HG03064 (cell line): ENCODE results near the gene PAM16.

ENCODE experiments used
- ATAC-seq: cut with Tn5 transposase; IDR thresholded peaks from one replicate; pipeline ENCODE4 v1.9.1; 2021; ENCODE audit warnings: low read depth; ENCODE audit not compliant: unreplicated experiment

Gene PAM16

DNA sequence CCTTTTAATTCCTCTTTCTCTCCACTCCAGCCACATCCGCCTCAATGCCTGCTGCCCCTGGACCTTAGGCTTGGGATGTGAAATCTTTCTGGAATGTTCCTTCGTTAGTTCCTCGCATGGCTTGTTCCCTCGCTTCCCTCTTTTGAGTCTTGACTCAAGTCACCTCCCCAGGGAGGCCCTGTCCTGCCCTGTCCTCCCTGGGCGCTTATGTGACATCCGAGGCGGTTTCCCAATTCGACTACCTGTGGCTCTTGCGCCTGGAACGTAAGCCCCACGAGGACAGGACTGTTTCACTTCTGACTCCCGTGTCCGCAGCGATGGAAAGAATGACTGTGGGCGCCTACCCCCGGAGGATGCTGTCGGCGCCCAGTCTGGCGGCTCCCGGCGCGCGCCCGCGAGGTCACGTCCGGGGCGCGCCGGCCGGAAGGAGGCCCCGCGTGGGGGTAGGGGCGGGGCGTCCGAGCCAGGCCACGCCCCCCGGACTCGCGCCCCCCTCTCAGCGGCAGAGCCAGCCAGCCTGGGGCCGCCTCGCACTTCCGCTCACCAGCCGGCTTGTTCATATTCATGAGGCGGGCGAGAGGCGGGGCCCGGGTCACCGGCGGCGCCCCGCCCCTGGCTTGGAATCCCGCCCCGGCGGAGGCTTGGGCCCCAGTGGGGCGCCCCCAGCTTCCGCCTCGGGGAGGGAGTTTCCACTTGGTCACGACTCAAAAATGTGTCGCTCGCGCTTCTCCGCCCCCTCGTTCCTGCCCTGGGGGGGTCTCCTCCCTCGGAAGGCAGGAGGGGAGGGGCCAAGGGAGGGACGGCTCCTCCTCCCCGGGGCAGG is 43.7 kb downstream of the PAM16 start:
- ATAC-seq, result peak; percentile 84

DNA sequence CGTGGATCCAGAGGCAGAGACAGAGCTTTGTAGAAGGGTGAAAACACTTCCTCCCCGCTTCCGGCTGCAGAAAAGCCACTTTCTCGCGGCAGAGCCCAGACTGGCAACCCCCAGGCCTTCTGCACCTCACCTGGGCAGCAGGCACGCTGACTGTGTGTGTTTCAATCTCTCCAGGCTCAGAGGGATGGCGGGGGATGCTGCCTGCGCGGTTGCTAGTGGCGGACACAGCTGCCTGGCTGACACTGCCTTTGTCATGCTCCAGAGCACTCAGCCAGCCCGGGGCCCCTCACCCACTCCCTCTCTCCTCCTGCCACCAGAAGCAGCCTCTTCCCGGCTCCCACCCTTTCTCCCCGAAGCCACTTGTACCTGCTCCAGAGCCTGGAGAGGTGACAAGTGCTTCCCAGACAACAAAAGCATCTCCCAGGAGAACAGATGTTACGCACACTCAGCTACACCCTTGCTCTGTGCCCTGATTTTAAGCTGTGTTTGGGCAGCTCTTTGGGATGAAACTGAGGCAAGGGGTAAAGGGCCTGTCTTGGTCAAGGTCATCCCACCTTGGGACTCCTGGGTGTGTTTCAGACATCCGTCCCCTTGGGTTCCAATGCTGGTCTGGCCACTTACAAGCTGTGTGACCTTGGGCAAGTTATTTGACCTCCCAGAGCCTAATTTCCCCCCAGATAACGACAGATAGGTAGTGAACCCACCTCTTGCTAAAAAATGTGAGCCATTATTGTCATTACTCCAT is 44.5 kb downstream of the PAM16 start:
- ATAC-seq, result no peak

GRCh38 chr16:4303973-4304372 is 47.1 kb downstream of the PAM16 start:
- ATAC-seq, result no peak

DNA sequence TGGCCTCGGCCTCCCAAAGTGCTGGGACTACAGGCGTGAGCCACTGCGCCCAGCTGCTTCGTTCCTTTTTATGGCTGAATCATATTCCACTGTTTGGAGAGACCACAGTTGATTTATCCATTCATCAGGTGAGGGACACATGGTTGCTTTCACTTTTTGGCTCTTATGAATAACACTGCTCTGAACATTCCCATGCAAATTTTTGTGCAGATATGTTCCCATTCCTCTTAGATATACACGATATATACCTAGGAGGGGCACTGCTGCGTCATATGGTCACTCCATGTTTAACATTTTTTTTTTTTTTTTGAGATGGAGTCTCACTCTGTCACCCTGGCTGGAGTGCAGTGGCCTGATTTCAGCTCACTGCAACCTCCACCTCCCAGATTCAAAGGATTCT is 49.2 kb downstream of the PAM16 start:
- no peak for ATAC-seq

DNA sequence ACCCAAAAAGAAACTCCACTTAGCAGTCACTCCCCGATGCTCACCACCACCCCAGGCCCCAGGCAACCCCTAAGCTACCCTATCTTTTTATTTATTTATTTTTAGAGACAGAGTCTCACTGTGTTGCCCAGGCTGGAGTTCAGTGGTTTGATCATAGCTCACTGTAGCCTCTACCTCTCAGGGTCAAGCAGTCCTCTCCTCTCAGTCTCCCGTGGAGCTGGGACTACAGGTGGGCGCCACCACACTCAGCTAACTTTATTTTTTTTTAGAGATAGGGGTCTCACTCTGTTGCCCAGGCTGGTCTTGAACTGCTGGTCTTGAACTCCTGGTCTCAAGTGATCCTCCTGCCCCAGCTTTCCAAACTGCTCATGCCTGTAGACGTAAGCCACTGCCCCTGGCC is 49.9 kb downstream of the PAM16 start:
- no peak for ATAC-seq

DNA sequence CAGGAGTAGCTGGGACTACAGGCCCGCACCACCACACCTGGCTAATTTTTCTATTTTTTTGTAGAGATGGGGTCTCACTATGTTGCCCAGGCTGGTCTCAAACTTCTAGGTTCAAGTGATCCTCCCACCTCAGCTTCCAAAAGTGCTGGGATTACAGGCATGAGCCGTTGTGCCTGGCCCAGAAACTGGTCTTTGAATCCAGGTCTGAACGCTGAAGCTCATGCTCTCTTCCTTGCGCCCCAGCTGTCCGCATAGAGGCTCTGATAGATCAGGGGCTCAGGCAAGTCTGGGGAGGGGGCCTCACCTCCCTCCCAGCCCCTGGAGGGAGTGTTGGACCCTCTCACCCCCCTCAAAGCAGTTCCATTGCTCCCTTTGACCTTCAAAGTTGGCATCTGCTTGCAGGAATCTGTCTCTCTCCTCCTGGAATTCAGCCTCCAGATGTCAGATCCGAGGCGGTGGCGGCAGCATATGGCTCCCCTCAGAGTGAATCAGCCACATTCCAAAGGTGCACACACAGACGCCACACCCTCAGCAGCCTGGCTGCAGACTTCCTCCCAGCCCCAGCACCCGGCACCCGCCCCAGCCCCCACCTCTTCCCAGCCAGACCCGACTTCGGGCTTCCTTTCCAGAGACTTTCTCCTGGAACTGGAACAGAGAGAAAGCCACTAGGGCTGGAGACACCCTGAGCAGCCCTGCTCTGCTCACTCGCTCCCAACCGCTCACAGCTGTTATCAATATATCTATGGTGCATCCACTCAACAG is 52.2 kb downstream of the PAM16 start:
- no peak for ATAC-seq

GRCh38 chr16:4297480-4297879 is 53.6 kb downstream of the PAM16 start:
- no peak for ATAC-seq

DNA sequence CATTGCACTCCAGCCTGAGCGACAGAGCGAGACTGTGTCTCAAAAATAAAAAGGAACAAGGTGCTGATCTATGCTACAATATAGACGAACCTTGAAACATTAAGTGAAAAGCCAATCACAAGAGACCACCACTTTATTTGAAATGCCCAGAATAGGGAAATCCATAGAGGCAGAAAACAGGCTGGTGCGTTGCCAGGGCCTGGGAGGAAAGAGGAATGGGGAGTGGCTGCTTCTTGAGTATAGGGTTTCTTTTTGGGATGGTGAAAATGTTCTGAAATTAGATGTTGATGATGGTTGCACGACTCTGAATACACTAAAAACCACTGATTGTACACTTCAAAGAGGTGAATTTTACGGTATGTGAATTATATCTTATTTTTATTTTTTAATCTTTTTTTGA is 55.5 kb downstream of the PAM16 start:
- no peak for ATAC-seq

DNA sequence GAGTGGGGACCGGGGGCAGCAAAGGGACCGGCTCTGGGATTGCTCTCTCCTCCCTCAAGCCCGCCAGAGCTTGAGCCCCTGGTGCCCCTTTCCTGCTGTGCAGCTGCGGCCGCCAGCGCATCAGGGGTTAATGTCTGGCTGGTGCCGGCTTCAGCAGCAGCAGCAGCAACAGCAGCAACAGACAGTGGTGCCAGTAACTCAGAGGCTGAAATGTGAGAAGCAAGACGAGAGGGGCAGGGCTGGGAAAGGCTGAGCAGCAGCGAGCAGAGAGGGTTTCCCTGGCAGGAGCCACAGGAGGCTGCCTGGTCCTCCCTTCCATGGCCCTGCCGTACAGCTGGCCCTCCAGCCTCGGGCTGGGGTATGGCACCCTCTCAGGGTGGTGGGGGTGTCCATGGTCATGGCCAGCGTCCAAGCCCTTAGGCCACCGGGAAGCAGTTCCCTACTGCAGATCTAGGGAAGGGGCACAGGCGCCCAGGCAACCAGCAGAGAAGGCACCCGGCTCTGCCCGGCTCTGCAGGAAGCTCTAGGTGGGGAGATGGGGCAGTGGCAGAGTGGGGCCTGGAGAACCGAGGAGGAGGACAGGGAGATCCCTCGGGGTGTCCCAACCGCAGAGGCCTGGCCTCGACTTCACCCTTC is 57.2 kb downstream of the PAM16 start:
- ATAC-seq, result no peak

DNA sequence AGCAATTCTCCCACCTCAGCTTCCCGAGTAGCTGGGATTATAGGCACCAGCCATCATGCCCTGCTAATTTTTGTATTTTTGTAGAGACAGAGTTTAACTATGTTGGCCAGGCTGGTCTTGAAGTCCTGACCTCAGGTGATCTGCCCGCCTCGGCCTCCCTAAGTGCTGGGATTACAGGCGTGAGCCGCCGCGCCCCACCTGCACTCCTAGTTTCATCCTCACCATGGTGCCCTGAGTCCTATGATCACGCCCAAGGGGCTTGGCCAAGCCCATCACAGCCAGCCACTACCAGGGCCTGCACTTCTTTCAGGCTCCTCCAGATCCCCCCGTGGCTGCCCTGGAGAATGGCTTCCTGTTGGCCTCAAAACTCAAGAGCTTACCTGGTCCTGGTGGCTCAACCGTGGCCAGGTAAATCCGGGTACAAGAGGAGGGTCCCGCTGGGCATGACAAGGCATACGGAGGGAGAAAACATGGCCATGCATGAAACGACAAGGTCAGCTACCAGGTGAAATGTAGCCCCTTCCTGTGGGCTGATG is 57.9 kb downstream of the PAM16 start:
- ATAC-seq, result no peak

DNA sequence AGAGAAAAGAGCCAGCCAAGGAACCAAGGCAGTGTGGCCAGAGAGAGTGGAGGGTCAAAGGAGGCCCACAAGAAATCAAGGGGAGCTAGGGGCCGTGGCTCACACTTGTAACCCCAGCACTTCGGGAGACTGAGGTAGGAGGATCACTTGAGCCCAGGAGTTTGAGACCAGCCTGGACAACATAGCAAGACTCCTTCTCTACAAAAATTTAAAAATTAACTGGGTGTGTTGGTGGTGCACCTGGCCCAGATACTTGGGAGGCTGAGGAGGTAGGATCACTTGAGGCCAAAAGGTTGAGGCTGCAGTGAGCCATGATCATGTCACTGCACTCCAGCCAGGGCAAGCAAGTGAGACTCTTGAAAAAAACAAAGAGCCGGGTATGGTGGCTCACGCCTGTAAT is 59.4 kb downstream of the PAM16 start:
- no peak for ATAC-seq
